GM18870 (cell line): ENCODE data around the gene LRGUK.
"Not testable (repeated sequence)": the region's sequence is repeated elsewhere in the genome, so short reads cannot be mapped to it uniquely, and the experiment has no call there.

ENCODE experiments used
- ATAC-seq: cut with Tn5 transposase; IDR thresholded peaks from one replicate; pipeline ENCODE4 v1.9.1; 2021; ENCODE audit warnings: moderate library complexity; ENCODE audit not compliant: unreplicated experiment

Gene LRGUK

DNA sequence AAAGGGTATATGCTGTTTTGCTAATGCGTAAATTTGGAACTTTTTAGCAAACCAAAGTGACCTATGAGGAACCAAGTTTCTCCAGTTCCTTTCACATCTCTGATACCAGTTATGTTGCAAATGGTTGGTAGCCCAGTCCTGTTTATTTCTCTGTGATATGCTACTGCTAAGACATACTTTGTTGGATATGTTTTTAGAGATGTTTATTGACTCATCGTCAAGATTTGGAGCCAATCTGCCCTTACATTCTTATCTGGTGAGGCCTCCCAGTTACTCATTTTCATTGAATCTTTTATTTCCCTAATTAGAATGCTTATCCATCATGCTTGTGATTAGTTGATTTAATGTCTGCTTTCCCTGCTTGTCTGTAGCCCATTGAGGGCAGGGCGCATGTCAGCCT, 58.9 kb downstream of the LRGUK start:
- ATAC-seq = no peak

DNA sequence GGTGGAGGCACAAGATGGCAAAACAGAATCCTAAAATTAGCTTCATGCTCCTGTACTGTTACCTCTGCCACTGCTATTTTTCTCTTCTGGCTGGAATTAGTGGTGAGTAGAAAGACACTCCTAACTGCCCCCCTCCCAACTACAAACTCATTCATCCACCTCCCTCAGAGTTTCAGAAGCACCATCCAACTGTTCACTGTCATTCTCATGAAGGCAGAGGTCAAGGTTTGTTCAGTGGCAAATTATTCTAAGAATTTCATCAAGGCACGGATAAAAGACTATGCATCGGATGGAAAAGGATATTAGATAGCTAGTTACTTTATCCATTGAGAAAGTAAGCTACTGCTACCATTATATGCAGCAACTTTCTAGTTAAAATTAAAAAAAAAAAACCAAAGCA, 59.7 kb downstream of the LRGUK start:
- no peak for ATAC-seq

DNA sequence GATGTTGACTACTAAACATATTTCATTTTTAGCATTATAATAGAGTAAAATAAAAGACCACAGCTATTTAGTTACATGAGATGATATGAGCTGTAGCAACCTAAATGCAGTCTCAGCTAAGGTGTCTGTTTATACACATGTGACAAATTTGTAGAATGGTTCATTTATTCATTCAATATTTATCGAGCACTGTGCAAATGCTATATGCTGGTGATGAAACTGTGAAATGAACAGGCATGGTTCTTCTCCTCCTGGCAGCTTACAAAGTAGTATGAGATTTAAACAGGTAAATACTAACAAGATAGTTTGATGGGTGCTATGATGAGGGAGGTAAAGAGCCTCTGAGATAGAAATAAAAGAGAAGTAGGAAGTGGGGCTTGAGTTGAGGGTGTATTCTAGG, 60.8 kb downstream of the LRGUK start:
- no peak for ATAC-seq

DNA sequence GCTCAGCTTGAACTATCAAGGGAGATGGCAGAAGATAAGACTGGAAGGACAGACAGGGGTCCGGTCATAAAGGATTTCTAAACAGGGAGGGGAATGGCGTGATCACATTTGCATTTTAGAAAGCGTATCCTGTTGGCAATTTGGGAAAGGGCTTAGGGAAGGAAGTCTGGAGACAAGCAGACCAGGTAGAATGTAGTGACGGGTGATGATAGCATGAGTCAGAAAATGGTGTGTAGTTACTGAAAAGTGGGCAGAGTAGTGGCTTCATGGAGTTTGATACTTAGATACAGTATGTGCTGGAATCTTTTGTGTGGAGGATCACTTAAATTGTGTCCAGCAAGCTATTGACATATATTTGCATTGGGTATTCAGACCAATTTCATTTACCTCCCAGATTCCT, 61.2 kb downstream of the LRGUK start:
- no peak for ATAC-seq

DNA sequence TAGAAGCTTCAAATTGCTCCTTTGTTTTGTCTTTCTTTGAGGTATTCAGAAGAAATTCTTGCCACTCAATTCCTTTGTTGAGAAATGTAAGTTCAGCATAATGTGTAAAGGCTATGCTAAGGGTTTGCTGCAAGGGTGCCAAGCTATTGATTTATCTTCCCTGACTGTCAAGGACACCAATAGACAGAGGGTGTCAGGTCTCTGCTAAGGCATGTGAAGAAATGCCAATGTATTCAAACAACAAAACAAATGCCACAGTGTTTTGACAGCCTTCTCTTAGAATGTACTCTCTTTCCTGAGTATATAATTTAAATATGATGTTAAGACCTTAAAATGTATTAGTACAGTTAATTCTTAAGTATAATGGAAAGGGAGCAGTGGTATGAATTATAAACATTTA, 62.4 kb downstream of the LRGUK start:
- ATAC-seq = no peak

DNA sequence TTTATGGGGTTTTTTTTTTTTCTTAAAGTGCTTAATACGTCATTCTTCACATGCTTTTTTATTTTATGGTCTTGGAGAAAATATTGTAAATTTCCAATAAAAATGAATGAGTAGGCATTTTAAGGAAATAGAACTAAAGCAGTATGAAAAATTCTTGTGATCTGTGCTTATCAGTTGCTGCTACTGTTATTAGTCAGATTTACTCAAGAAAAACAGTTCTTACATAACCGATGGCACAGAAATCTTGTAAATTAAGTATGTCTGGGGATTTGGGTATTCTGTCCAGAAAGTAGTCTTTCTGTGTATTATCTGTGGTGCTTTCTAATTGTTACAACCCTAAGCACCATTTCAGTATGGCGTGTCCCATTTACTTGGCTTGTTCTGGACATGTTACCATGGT, 64.7 kb downstream of the LRGUK start:
- no peak for ATAC-seq

DNA sequence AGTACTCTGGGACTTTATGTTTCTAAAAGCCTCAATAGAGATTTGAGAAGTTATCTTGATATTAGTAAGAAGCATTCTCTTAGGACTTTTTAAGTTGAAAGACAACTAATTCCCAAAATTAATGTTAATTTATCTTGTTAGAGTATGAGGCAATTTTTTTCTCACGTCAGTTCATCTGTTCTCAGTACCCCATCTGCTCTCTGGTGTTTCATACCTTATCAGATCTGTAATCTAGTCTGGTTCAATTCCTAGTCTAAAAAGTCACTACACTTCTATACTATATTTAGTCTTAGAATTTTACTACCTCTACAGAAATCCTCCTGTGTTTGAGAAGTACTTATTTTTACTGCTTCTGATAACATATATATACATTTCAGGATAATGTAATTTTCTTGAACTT, 66.1 kb downstream of the LRGUK start:
- ATAC-seq = no peak

DNA sequence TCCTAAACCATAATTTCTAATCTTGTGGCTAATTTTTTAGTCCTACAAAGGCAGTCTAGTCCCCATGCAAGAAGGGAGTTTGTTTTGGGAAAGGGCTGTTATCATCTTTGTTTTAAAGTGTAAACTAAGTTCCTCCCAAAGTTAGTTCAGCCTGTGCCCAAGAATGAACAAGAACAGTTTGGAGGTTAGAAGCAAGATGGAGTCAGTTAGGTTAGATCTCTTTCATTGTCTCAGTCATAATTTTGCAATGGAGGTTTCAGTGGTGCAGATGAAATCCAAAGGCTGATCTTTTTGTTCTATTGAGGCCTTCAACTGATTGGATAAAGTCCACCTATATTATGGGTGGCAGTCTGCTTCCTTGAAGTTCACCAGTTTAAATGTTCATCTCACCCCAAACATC, 68.1 kb downstream of the LRGUK start:
- no peak for ATAC-seq

DNA sequence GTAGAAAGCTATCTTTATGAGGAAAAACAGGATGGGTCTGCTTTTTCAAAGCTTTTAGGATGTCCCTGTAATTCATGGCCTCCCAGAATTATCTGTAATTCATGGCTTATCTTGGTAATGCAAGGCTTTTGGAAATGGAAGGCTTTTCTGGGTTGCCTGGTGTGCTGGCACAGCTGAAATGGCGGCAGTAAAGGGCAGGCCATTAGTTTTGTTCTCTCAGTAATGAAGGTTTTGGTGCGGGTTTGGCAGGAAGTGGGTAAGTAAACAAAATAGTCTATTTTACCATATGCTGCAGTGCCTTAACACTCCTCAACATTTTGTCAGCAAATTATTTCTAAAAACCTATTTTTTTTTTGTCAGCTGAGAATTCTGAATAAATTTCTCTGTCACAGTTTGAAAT, 69.3 kb downstream of the LRGUK start:
- no peak for ATAC-seq

DNA sequence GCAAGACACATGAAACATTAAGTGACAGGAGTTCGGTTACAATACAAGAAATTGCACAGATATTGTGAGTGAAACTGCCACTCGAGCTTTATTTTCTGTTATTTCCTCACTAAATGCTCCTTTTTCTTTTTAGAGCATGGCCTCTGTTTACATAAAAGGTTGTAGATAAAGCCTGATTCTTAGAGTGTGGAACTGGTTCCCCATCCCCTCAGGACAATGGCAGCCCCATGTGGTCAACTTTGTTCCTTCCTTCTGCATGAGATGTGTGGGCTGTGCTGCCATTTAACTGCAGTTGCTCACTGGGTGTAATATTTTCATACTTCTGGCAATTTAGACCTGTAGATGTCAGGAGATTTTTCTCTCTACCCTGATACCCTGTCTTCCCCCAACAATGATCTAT, 70.2 kb downstream of the LRGUK start:
- no peak for ATAC-seq

DNA sequence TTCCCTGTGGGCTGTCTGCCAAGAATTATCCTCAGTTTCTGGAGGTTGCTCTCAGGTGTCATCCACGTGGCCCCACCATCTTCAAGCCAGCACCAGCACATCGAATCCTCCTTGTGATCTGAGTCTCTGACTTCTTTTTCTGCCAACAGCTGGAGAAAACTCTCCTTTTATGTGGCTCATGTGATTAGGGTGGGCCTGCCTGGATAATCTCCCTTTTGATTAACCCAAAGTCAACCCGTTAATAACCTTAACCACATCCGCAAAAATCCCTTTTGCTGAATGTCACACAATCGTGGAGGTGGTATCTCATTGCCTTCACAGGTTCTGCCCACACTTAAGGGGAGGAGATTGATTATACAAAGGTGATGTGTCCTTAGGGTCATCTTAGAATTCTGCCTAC, 73.8 kb downstream of the LRGUK start:
- no peak for ATAC-seq

DNA sequence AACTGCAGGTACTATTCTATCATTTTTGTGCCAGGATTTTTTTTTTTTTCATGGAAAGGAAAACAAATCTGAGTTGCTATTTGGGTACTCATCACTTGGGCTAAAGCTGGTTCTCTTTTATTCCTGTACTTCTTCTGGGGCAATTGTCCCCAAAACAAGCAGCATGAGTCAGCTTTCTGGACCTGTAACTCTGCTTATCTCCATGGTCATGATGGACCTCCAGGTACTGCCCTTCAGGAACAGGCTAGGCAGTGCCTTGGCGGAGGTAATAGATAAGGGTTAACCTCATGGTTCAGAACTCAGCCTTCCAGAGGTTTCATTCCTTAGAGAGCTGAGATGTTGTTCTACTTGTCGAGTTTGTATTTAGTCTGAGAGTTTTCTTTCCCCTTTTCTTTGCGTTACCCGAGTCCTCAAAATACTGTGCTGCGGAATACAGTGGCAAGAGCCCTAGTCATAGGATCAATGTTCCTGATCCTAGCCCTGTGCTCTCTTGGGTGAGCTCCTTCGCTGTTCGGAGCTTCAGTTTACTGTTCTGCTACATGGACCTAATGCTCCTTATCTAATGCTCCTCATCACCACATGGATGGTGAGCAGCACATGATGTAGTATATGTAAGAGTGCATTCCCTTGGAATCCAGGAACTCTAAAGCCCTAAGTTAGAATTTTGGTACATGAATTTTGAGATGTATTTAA, 74.6 kb downstream of the LRGUK start:
- no peak for ATAC-seq

DNA sequence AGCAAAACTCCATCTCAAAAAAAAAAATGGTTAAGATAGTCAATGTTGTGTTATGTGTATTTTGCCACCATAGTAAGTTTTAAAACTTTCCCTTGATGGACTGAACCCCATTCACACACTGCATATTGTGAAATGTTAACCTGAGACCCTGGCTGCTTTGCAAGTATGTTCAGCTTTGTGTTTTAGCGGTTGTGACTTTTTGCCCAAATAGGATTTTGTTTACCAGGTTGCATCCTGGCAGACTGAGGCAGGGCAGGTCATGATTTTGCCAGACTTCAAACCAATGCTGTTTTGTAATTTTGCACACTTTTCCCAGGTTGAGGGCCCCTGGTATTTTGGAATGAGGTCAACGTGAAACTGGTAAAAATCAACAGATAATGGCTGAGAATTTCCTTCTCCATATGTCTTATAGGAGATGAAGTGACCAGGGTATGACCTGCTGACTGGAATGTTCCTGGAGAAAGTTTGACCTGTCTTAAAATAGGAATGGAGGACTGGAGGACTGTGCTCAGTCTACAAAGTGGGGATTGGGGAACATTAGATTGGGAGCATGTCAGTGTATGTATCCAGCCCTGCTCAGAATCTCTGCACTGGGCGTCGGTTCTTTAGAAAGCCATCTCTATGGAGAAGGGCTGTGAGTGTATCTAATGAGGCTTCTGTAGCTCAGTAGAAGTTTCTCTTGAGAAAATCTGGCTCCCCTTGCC, 76.2 kb downstream of the LRGUK start:
- ATAC-seq = no peak

DNA sequence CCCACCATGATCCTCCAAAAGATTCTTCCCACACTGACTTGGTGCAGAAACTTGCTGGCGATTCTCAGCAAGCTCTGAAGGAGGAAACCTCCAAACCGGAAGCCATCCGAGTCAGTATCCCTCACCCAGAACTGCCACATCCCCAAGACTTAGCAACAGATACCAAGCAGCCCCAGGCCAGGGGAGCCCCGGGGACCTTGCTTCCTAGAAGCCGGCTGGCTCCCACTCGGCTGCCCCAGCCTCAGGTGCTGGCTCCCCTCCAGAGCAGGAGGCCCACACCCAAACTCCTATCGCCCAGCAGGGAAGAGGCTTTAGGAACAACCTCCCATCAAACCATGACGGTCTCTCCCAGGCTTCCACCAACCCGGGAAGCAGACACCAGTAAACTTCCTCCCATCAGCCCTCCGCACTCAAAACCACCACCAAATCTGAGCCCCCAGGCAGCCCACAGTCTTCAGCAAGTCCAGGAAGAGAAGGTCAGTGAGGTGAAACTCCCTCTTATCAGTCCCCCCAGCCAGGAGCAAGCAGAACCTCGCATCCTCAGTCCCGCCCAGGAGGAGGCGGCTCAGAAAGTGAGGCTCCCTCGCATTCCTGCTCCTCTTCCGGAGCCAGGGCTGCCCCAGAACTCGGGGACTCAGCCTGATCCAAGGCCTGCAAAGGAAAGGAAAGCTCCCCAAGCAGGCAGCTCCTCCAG, 82.3 kb downstream of the LRGUK start:
- no peak for ATAC-seq

DNA sequence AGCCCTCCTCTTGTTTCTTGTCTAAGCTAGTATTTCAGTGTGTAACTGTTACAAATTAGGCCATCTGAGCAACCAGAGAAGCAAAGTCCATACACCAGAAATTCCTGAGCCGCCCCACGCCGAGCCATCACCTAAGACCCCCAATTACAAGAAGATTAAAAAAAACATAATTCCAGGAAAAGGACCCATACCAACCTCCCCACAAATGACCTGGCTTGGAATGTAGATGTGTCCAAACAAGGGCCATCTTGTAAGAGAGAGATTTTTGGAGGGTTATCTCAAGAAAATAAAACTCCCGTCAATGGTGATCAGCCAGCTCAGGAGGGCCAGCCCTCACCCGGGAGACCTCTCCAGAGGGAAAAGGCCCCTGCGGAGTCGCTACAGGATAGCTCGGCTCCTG, 83.1 kb downstream of the LRGUK start:
- no peak for ATAC-seq

DNA sequence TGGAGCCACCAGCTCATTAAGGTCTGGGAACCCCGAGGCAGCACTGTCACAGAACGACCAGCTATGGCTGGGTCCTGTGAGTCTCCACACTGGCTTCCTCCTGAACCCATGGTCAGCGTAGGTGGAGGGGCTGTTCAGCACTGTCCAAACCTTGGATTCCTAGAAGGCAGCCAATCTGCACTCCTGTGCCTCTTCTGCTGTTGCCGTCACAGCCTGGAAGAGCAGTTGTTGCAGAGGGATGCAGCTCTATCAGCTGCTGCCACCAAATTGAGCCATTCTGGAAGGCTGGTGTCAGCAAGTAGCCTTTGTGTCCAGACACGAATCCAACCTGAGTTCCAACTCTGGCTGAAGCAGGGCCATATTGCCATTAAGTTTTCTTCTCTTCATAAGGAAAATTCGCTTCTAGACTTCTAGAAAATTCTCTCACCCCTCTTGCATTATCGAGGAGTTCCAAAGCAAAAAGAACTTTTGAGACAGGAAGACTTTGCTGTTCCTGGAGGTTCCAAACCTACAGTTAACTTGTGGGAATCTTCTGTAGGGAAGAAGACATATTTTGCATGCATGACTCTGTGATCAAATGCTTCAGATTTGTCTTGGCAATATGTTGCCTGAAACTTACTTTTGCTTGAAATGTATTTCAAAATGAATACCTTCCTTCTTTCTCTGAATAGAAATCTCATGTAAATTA, 84.0 kb downstream of the LRGUK start:
- ATAC-seq = no peak

DNA sequence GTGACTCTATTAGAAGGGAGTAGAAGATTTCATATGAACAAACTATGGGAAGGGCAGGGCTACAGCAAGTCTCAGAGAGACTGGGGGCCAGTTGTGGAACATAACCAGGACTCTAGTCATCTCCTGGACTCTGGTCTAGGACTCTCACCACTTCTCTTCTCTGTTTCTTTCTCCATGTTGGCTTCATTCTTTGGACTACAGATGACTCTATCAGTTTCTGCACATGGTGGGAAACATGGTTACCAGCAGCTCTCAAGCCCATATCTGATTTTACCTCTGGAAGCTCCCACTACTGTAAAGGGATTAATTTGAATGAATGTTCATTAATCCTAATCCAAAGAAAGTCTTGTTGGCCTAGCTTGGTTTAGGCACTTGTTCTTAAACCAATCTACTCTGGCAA, 84.7 kb downstream of the LRGUK start:
- no peak for ATAC-seq

DNA sequence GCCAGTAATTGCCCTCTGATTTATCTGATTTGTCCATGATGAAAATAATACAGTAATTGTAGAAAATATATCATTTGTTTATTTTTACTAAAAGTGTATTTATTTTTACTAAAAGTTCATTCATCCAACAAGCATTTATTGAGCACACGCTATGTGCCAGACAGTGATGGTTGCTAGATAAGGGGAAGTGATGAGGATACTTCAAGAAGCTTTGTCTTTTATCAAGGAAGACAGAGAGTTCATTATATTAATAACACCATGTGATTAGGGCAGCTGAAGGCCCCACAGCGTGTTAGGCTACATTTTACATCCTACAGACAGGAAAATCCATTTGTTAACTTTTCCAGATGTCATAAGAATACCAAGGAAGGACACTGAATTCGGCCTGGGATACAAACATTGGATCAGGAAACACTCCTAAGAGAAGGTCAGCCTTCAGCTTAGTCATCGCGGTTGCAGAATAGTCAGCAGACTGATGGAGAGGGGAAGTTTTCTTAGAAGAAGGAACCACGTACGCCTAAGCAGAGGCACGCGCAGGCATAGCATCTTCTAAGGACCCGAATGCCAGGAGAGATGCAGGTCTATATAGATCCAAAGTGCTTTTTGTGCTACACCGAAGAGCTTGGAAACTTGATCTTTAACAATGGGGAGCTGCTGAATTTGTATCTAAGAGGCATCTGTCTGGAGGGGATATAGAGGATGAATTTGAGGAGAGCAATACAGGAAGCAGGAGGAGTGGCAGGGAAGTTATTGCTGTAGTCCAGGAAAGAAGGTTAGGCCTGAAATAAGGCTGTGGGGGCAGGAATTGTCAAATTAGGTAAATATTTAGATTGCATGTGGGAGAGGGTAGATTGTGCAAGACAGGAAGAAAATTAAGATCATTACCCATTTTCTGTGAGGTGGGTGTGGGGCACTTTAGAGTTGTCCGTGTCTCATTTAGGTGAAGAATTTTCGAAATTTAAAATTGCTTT, 85.7 kb downstream of the LRGUK start:
- no peak for ATAC-seq

DNA sequence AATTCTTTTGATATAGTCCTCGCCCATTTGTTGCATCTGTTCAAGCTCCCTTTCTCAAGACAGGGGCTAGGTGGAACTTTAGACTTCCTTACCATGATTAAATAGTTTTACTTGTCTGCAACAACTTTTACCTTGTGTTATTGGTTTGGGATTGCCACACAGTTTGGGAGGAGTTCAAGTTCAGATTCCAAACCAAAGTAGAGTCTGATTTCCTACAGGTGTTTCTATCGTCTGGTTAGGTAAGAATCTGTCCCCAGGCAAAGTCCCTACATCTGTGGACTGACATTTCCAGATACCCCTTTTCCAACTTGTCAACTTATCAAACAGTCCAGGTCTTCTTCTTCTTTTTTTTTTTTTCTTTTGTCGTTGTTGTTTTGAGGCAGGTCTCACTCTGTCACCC, 93.1 kb downstream of the LRGUK start:
- no peak for ATAC-seq

DNA sequence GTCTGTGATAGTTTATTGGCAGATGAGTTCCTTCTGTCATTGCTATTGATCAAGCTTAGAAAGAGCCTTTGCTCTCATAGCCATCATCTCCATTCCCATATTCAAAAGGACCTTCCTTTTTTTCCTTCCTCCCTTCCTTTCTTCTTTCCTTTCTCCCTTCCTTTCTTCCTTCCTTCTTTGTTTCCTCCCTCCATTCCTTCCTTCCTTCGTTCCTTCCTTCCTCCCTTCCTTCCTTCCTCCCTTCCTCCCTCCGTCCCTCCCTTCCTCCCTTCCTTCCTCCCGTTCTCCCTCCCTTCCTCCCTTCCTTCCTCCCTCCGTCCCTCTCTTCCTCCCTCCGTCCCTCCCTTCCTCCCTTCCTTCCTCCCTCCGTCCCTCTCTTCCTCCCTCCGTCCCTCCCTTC, 104.2 kb downstream of the LRGUK start:
- not testable (repeated sequence) for ATAC-seq

DNA sequence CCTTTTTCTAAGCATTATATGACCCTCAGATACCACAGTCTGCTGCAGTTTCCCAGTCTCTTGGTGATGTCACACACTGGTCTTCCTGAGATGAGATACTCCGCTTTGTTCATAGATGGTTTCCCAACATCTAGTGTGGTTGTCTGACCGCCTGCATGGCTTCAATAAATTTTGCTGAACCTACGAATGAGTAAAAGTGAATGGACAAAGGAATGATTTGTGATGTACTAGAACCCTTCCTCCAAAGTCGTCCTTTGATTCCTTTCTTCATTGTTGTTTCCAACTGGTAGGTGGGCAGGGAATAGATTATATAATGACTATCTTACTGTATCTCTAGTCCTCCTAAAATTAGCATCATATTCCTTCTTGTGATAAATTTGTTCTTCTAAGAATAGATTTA, 107.1 kb downstream of the LRGUK start:
- ATAC-seq = no peak
